ENCODE measurements around the gene RNF128.

DNA sequence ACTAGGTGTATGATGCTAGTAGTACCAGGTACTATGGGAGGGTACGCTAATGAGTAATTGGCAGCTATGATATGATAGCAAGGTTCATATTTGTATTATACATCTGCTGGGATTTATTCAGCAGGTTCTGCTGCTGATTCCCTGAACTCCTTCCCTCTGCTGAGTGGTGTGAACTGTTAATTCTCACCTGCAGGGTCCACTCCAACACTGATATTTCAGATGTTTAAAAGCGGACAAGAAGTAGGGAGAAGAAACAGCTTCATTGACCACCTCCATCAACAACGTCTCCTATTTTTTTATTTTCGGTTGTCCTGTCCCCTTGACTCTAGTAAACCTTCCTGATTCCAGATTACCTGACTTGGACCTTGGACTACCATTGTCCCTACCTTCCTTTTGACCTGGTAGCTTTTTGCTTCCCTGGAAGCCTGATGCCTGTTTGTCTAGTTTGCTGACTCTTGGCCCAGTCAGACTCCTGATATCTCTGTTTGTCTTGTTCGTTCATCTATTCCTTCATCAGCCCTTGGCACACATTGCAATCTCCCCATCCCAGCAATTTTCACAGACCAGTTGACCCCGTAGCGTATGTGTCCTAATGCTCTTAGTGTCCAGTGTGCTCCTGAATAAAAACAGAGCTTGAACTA lies 34.0 kb upstream of the RNF128 start:
- TF ChIP-seq, protein P1, sequence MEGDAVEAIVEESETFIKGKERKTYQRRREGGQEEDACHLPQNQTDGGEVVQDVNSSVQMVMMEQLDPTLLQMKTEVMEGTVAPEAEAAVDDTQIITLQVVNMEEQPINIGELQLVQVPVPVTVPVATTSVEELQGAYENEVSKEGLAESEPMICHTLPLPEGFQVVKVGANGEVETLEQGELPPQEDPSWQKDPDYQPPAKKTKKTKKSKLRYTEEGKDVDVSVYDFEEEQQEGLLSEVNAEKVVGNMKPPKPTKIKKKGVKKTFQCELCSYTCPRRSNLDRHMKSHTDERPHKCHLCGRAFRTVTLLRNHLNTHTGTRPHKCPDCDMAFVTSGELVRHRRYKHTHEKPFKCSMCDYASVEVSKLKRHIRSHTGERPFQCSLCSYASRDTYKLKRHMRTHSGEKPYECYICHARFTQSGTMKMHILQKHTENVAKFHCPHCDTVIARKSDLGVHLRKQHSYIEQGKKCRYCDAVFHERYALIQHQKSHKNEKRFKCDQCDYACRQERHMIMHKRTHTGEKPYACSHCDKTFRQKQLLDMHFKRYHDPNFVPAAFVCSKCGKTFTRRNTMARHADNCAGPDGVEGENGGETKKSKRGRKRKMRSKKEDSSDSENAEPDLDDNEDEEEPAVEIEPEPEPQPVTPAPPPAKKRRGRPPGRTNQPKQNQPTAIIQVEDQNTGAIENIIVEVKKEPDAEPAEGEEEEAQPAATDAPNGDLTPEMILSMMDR (IDR thresholded peaks at IDR 0.05), result no peak
- TF ChIP-seq EP300 (IDR thresholded peaks at IDR 0.05), result no peak
- TF ChIP-seq POLR2A (IDR thresholded peaks at IDR 0.05), result no peak

Measured in suprapubic skin (tissue), 3 donors.